GM18858 (cell line): ENCODE data around the gene MMP15.
"Not testable (repeated sequence)": the region's sequence is repeated elsewhere in the genome, so short reads cannot be mapped to it uniquely, and the experiment has no call there.

Source experiments
- ATAC-seq: cut with Tn5 transposase; IDR thresholded peaks from one replicate; pipeline ENCODE4 v1.9.1; 2021; ENCODE audit not compliant: unreplicated experiment

Gene MMP15

GRCh38 chr16:58025351-58026138 lies at the start of gene MMP15:
Gene MMP15 (plus strand): TSS chr16:58025754. CDS start chr16:58026351, 597 bp downstream.
- peak; percentile 59 for ATAC-seq

GRCh38 chr16:57976331-57976796 lies 49.2 kb upstream of the MMP15 start:
- ATAC-seq, result no peak

- ATAC-seq, result no peak
Measured at GRCh38 chr16:57977418-57978069, 48.0 kb upstream of the MMP15 start.

- ATAC-seq, result not testable (repeated sequence)
Measured at GRCh38 chr16:57978070-57978465, 47.5 kb upstream of the MMP15 start.

DNA sequence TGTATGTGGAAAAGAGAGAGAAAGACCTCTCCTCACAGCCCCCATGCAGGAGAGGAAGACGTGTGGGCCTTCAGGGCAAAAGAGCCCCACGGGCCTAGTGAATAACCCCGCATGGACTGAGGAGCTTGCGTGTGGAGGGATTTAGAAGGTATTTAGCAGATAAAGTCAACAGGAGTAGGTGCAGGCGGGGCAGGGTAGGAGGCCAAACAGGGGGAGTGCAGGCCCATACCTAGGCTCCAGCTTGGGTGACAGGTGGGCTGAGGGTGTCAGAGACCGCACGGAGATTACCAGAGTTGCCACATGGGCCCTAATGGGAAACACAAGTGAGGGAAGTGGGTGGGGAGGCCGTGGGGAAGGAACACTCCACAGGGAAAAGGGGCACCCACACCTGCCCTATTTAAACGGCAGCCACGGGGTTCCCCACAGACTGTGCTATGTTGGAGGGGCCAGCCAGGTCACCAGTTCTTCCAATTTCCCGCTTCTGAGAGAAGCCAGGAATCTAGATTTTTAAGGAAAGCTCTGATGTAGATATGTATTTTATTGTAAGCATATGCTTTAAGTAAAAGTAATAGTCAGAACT lies 46.5 kb upstream of the MMP15 start:
- ATAC-seq, result no peak

DNA sequence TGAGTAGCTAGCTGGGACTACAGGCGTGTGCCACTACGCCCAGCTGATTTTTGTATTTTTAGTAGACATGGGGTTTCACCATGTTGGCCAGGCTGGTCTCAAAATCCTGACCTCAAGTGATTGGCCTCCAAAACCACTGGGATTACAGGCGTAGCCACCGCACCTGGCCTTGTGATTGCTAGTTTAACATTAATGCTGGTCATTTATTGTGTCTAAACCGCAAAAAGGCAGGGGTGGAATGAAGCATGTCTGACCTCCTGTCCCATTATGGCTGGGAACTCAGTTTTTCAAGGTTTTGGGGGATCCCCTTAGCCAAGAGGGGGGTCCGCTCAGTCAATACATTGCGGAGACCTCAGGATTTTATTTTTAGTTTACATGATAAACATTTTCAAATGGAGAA lies 43.9 kb upstream of the MMP15 start:
- no peak for ATAC-seq

- no peak for ATAC-seq
Measured at GRCh38 chr16:57982385-57982784, 43.2 kb upstream of the MMP15 start.

DNA sequence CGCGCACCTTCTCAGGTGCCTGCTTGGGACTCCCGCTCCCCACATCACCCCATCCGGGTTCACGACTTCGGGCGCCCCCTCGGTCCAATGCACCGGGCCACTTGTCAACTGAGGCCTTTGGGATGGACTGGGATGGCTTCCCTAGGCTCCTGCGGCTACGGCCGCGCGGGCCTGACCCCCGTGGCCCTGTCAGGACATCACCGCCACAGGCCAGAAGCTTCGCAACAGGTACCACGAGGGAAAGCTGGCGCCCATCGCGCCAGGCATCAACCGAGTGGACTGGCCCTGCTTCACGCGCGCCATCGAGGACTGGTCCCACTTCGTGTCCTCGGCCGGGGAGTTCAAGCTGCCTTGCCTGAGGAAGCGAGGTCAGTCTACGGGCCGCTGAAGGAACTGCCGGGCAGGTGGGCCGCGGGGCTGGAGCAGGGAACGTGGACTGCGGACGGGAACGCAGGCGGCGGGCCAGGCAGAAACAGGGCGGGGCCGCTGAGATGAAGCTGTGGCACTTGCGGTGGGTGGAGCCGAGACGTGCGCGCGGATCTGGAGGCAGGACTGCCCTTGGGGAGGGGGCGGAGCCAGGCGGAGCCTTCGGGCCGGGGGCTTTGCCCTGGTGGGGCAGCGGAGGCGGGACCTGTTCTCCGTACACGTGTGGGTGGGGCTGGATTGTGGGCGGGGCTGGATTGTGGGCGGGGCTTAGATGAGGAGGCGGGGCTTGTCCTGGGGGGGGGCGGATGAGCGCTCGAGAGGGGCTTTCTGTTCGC lies 40.9 kb upstream of the MMP15 start:
- no peak for ATAC-seq

- no peak for ATAC-seq
Measured at GRCh38 chr16:57985204-57986181, 40.1 kb upstream of the MMP15 start.

GRCh38 chr16:57986196-57986595 lies 39.4 kb upstream of the MMP15 start:
- ATAC-seq, result no peak

GRCh38 chr16:57987441-57988177 lies 37.9 kb upstream of the MMP15 start:
- no peak for ATAC-seq

GRCh38 chr16:57988929-57989328 lies 36.6 kb upstream of the MMP15 start:
- no peak for ATAC-seq

DNA sequence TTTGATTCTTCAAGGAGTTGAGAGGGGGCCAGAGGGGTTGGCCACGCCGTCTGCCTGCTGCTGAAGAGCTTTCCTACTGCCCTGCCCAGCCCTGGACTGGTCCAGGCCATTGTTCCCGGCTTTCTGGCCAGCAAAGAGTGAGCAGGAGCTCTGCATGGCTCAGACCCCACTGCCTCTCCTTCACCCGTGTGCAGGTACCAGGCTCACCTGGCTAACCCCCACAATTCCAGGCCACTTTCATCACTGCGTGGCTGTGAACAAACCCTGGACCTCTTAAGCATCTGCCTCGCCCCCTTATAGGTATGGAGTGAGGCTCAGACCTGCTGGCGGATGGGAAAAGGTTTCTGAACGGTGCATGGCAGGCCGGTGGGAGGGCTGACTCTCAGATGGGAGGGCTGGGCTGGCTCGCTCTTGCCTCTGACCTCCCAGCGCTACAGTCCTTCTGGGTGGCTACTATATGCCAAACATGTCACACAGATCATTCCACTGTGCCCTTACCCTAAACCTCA lies 33.9 kb upstream of the MMP15 start:
- ATAC-seq, result no peak

GRCh38 chr16:57992084-57992483 lies 33.5 kb upstream of the MMP15 start:
- no peak for ATAC-seq

DNA sequence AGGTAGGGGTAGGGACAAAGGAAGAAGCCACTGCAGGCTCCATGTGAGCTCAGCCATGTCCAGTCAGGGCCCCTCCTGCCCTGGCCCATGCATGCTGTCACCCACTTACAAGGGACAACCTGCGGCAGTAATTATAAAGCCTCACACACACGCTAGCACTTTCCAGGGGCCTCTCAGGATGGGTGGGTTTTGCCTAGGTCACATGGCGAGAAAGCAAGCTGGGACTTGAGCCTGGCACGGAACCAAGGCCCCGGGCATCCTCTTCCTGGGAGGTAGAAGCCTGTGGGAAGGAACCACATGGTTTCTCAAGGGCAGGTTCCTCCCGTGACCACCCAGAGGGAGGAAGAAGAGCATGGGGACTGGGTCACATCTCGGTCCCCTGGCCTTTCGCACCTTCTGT lies 32.1 kb upstream of the MMP15 start:
- no peak for ATAC-seq

DNA sequence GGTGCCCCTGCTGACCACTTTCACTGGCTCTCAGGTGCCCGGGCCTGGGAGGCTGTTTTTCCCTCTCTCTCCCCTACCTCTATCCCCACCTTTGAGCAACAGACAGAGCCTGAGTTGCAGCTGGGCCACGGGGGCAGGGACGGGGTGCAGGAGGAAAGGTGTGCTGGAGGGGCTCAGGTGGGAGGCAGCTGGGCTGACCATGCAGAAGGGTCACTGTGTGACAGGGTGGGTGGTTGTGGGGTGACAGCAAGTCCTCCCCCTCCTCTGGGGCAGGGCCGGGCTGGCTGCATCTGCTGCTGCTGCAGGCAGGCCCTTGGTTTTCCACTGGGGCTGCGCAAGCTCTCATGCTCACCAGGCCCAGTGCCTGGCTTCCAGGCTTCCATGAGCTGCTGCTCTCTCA lies 31.7 kb upstream of the MMP15 start:
- no peak for ATAC-seq

GRCh38 chr16:57994361-57994760 lies 31.2 kb upstream of the MMP15 start:
- no peak for ATAC-seq

GRCh38 chr16:57994778-57995177 lies 30.8 kb upstream of the MMP15 start:
- peak; percentile 63 for ATAC-seq

DNA sequence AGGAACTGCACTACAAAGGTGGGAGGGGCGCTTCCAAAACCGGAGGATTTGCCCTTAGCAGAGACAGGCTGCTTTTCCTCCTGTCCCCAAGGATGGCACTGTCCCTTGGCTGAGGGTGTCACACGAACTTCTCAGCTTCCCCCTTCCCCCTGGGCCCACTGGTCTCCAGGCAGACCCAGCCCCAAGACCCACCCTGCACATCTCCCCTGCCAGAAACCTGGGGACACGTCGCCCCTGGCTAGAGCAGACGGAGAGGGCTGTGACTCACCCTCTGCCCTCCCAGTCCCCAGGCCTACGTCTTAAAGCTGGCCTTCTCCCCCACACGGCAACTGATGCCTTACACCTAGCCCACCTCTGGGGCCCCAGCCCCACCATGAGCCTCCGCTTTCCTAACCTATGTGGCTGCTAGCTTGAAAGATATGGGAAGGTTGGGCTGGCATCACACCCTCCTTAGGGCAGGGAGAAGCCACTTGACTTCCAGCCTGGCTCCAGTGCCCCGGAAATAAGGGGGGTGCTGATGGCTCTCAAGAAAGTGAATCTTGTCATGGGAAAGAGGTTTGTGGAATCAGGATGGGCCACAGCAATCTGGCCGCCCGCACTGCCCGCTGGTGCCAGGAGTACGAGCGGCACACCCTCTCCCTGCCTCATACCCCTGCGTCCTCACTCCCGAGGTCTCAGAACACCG lies 29.7 kb upstream of the MMP15 start:
- ATAC-seq, result no peak
